ENCODE data around the gene TP53BP2.

DNA sequence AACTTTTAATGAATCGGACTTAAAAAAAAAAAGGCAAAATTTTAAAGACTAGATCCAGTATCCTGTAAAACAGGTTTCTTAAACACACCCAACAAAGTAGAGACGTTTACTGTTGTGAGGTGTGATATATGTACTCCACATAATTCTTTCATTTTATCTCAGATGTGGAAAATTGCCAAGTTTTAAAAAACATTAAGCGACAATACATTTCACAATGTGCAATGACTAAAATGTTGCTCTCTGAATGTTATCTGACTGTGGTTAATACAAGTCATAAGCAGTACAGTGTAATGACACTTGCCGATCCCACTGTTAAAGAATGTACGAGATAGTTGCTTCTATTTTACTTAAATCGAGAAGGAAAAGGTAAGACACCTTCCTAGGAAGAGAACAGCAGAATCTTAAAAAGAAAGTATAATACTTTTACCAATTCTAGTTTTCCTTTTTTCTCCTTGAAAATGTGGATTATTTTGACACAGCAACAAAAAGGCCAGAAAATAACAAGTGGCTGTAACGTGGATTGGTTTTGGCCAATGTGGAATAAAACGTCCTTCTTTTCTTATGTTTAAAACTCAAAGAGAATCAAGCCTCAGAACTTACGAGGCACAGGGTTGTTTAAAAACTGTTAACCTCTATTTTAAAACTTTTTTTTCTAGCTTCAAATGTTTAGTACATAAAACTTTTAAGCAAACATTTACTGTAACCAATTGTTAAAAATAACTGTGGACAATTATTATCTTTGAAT lies 51.4 kb downstream of the TP53BP2 start:
- TF ChIP-seq, protein P1, sequence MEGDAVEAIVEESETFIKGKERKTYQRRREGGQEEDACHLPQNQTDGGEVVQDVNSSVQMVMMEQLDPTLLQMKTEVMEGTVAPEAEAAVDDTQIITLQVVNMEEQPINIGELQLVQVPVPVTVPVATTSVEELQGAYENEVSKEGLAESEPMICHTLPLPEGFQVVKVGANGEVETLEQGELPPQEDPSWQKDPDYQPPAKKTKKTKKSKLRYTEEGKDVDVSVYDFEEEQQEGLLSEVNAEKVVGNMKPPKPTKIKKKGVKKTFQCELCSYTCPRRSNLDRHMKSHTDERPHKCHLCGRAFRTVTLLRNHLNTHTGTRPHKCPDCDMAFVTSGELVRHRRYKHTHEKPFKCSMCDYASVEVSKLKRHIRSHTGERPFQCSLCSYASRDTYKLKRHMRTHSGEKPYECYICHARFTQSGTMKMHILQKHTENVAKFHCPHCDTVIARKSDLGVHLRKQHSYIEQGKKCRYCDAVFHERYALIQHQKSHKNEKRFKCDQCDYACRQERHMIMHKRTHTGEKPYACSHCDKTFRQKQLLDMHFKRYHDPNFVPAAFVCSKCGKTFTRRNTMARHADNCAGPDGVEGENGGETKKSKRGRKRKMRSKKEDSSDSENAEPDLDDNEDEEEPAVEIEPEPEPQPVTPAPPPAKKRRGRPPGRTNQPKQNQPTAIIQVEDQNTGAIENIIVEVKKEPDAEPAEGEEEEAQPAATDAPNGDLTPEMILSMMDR (IDR thresholded peaks at IDR 0.05; ENCODE audit: borderline replicate concordance, extremely low read depth, low read length, poor library complexity, severe bottlenecking), result no peak
- no peak for TF ChIP-seq EZH2 (IDR thresholded peaks at IDR 0.05; ENCODE audit: borderline replicate concordance, low read depth, low read length, severe bottlenecking)
